DMS153 (cell line): ENCODE results near the gene ARG2.

Experiments used
- DNase-seq: peaks from one replicate; lab custom pipeline; 2025; lab: John Stamatoyannopoulos, UW

ARG2 gene

GRCh38 chr14:67638642-67639041, 18.9 kb downstream of the ARG2 start:
- no peak for DNase-seq

- no peak for DNase-seq
Observed at GRCh38 chr14:67641480-67641879, 21.8 kb downstream of the ARG2 start.

- DNase-seq: no peak
Observed at GRCh38 chr14:67641902-67642749, 22.4 kb downstream of the ARG2 start.

- no peak for DNase-seq
Observed at GRCh38 chr14:67643713-67644112, 24.0 kb downstream of the ARG2 start.

GRCh38 chr14:67644428-67644827, 24.7 kb downstream of the ARG2 start:
- no peak for DNase-seq

- no peak for DNase-seq
Observed at GRCh38 chr14:67645414-67645813, 25.7 kb downstream of the ARG2 start.

- no peak for DNase-seq
Observed at GRCh38 chr14:67646131-67646530, 26.4 kb downstream of the ARG2 start.

GRCh38 chr14:67650151-67650550, 30.4 kb downstream of the ARG2 start:
- no peak for DNase-seq

GRCh38 chr14:67650694-67651093, 31.0 kb downstream of the ARG2 start:
- DNase-seq: no peak

- DNase-seq: no peak
Observed at GRCh38 chr14:67652189-67652588, 32.5 kb downstream of the ARG2 start.

GRCh38 chr14:67653651-67654280, 34.0 kb downstream of the ARG2 start:
- DNase-seq: no peak

GRCh38 chr14:67663633-67664032, 43.9 kb downstream of the ARG2 start:
- DNase-seq: no peak

- DNase-seq: no peak
Observed at GRCh38 chr14:67665868-67666267, 46.1 kb downstream of the ARG2 start.

- no peak for DNase-seq
Observed at GRCh38 chr14:67666750-67667449, 47.2 kb downstream of the ARG2 start.

- no peak for DNase-seq
Observed at GRCh38 chr14:67668559-67668958, 48.8 kb downstream of the ARG2 start.

GRCh38 chr14:67673451-67673850, 53.7 kb downstream of the ARG2 start:
- no peak for DNase-seq

- peak; percentile 31 for DNase-seq
Observed at GRCh38 chr14:67674139-67674479, 54.4 kb downstream of the ARG2 start.

GRCh38 chr14:67674480-67675218, 54.9 kb downstream of the ARG2 start, which contains the start of gene VTI1B:
TSS of gene VTI1B (minus strand) at chr14:67674632. CDS start at chr14:67674489, 143 bp downstream.
- DNase-seq: peak; percentile 50

- no peak for DNase-seq
Observed at GRCh38 chr14:67675219-67675582, 55.5 kb downstream of the ARG2 start.

GRCh38 chr14:67679006-67679405, 59.3 kb downstream of the ARG2 start:
- no peak for DNase-seq

GRCh38 chr14:67680121-67680602, 60.4 kb downstream of the ARG2 start:
- no peak for DNase-seq

- no peak for DNase-seq
Observed at GRCh38 chr14:67680941-67681340, 61.2 kb downstream of the ARG2 start.
